ENCODE measurements around the gene TARS3. TPM values are rescaled to one million over a fixed set of nuclear protein-coding genes. Genes with fewer than 3 reads are reported as not detected.
A peak's percentile ranks its signal among the peaks of the same experiment; 100 is the strongest.

The TARS3 gene
- total RNA-seq, 4 donors from 2014 or later: 16.7 to 26.6 (median 23.5) TPM

GRCh38 chr15:101710806-101711205, 13.5 kb downstream of the TARS3 start:
- Histone ChIP-seq H3K4me1 (no peaks in the 10 kb centered on the region), H3K9me3 (no peaks in the 10 kb centered on the region), H3K36me3 (peaks cover 29 to 92% (median 61%) of the 10 kb centered on the region in 4 donors), H3K27me3 (no peaks in the 10 kb centered on the region), H3K27ac (replicated peaks in 1 of 4) (no peak overlapping the region), H3K4me3 (no peak overlapping the region)
- intact Hi-C loops (cut with DNase I): no loop called here
- 74% methylated on average over 6 of the region's 6 CpGs for WGBS
- DNase-seq (ENCODE audit: extremely low spot score): peak; percentile 62
- TF ChIP-seq EP300 (IDR thresholded peaks at IDR 0.05) (no peak), POLR2A (IDR thresholded peaks at IDR 0.05; ENCODE audit: low read depth) (no peak), POLR2AphosphoS5 (IDR thresholded peaks at IDR 0.05) (no peak), CTCF (IDR thresholded peaks at IDR 0.05) (no peak)

- DNase-seq (ENCODE audit: extremely low spot score): peak; percentile 66
- peaks cover 38 to 94% (median 71%) of the 10 kb centered on the region in 4 donors for H3K36me3 ChIP-seq
- WGBS: 96% methylated on average over 5 of the region's 5 CpGs
- H3K4me1 ChIP-seq: no peaks in the 10 kb centered on the region
- no peak overlapping the region for H3K4me3 ChIP-seq
- H3K27ac ChIP-seq (replicated peaks in 1 of 4): no peak overlapping the region
- H3K9me3 ChIP-seq: no peaks in the 10 kb centered on the region
- no peaks in the 10 kb centered on the region for H3K27me3 ChIP-seq
- intact Hi-C loops (cut with DNase I): no loop called here
- TF ChIP-seq CTCF (IDR thresholded peaks at IDR 0.05) (no peak), POLR2AphosphoS5 (IDR thresholded peaks at IDR 0.05) (no peak), POLR2A (IDR thresholded peaks at IDR 0.05; ENCODE audit: low read depth) (no peak), EP300 (IDR thresholded peaks at IDR 0.05) (no peak)
Measured at GRCh38 chr15:101709466-101709865, 14.8 kb downstream of the TARS3 start.

- Histone ChIP-seq H3K4me3 (no peak overlapping the region), H3K9me3 (no peaks in the 10 kb centered on the region), H3K4me1 (no peaks in the 10 kb centered on the region), H3K36me3 (peaks cover 34 to 92% (median 70%) of the 10 kb centered on the region in 4 donors), H3K27ac (replicated peaks in 1 of 4) (no peak overlapping the region), H3K27me3 (no peaks in the 10 kb centered on the region)
- 91% methylated on average over 4 of the region's 4 CpGs for WGBS
- intact Hi-C loops (cut with DNase I): no loop called here
- peak; percentile 17 for DNase-seq (ENCODE audit: extremely low spot score)
- TF ChIP-seq EP300 (IDR thresholded peaks at IDR 0.05) (no peak), CTCF (IDR thresholded peaks at IDR 0.05) (no peak), POLR2AphosphoS5 (IDR thresholded peaks at IDR 0.05) (no peak), POLR2A (IDR thresholded peaks at IDR 0.05; ENCODE audit: low read depth) (no peak)
Measured at GRCh38 chr15:101707983-101708382, 16.3 kb downstream of the TARS3 start.

GRCh38 chr15:101702077-101702476, 22.2 kb downstream of the TARS3 start:
- Histone ChIP-seq H3K4me1 (no peaks in the 10 kb centered on the region), H3K27me3 (no peaks in the 10 kb centered on the region), H3K9me3 (no peaks in the 10 kb centered on the region), H3K4me3 (no peak overlapping the region), H3K36me3 (peaks cover 60 to 93% (median 84%) of the 10 kb centered on the region in 4 donors), H3K27ac (replicated peaks in 1 of 4) (no peak overlapping the region)
- DNase-seq (ENCODE audit: extremely low spot score): peak; percentile 10
- intact Hi-C loops (cut with DNase I): no loop called here
- 81% methylated on average over 4 of the region's 4 CpGs for WGBS
- TF ChIP-seq CTCF (IDR thresholded peaks at IDR 0.05) (no peak), POLR2A (IDR thresholded peaks at IDR 0.05; ENCODE audit: low read depth) (no peak), EP300 (IDR thresholded peaks at IDR 0.05) (no peak), POLR2AphosphoS5 (IDR thresholded peaks at IDR 0.05) (no peak)

GRCh38 chr15:101698314-101698713, 26.0 kb downstream of the TARS3 start:
- no peak overlapping the region for H3K4me3 ChIP-seq
- no peaks in the 10 kb centered on the region for H3K27me3 ChIP-seq
- no peaks in the 10 kb centered on the region for H3K4me1 ChIP-seq
- TF ChIP-seq POLR2AphosphoS5 (IDR thresholded peaks at IDR 0.05): no peak
- TF ChIP-seq CTCF (IDR thresholded peaks at IDR 0.05): no peak
- no peak for TF ChIP-seq POLR2A (IDR thresholded peaks at IDR 0.05; ENCODE audit: low read depth)
- TF ChIP-seq EP300 (IDR thresholded peaks at IDR 0.05): no peak
- peak; percentile 47 for DNase-seq (ENCODE audit: extremely low spot score)
- WGBS: 96% methylated on average over 2 of the region's 2 CpGs
- intact Hi-C loops (cut with DNase I): no loop called here
- H3K27ac ChIP-seq (replicated peaks in 1 of 4): no peak overlapping the region
- peaks cover 57 to 100% (median 90%) of the 10 kb centered on the region in 4 donors for H3K36me3 ChIP-seq
- no peaks in the 10 kb centered on the region for H3K9me3 ChIP-seq
